ENCODE data around the gene ENAH.

DNA sequence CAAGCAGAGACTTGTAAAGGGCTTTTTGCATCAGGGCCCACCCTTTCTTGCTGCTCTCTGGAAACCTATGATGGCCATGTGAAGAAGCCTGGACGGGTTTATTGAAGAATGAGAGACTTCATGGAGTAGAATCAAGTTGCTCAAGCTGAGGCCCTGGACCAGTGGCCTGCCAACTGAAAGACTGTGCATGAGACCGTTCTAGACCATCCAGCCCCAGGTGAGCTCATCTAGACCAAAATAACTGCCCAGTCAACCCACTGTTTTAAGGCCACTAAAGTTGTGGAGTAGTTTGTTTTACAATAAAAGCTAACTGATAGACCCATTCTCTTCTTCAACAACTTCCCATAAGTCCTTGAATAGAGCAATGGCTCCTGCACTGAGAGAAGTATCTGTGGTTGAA lies 11.8 kb upstream of the ENAH start:
- TF ChIP-seq, protein P1, sequence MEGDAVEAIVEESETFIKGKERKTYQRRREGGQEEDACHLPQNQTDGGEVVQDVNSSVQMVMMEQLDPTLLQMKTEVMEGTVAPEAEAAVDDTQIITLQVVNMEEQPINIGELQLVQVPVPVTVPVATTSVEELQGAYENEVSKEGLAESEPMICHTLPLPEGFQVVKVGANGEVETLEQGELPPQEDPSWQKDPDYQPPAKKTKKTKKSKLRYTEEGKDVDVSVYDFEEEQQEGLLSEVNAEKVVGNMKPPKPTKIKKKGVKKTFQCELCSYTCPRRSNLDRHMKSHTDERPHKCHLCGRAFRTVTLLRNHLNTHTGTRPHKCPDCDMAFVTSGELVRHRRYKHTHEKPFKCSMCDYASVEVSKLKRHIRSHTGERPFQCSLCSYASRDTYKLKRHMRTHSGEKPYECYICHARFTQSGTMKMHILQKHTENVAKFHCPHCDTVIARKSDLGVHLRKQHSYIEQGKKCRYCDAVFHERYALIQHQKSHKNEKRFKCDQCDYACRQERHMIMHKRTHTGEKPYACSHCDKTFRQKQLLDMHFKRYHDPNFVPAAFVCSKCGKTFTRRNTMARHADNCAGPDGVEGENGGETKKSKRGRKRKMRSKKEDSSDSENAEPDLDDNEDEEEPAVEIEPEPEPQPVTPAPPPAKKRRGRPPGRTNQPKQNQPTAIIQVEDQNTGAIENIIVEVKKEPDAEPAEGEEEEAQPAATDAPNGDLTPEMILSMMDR (conservative IDR thresholded peaks at IDR 0.05; ENCODE audit: low read depth in 2 of 2): no peak
- no peak for TF ChIP-seq POLR2AphosphoS5 (IDR thresholded peaks at IDR 0.05; ENCODE audit: low read depth)
- no peak for TF ChIP-seq EZH2phosphoT487 (IDR thresholded peaks at IDR 0.05; ENCODE audit: unreplicated experiment)
- TF ChIP-seq, protein P2, sequence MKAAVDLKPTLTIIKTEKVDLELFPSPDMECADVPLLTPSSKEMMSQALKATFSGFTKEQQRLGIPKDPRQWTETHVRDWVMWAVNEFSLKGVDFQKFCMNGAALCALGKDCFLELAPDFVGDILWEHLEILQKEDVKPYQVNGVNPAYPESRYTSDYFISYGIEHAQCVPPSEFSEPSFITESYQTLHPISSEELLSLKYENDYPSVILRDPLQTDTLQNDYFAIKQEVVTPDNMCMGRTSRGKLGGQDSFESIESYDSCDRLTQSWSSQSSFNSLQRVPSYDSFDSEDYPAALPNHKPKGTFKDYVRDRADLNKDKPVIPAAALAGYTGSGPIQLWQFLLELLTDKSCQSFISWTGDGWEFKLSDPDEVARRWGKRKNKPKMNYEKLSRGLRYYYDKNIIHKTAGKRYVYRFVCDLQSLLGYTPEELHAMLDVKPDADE (IDR thresholded peaks at IDR 0.05): no peak
- no peak for TF ChIP-seq CREB1 (CRISPR knock-in tag; IDR thresholded peaks at IDR 0.05; ENCODE audit: low read depth)
- TF ChIP-seq, protein P3, sequence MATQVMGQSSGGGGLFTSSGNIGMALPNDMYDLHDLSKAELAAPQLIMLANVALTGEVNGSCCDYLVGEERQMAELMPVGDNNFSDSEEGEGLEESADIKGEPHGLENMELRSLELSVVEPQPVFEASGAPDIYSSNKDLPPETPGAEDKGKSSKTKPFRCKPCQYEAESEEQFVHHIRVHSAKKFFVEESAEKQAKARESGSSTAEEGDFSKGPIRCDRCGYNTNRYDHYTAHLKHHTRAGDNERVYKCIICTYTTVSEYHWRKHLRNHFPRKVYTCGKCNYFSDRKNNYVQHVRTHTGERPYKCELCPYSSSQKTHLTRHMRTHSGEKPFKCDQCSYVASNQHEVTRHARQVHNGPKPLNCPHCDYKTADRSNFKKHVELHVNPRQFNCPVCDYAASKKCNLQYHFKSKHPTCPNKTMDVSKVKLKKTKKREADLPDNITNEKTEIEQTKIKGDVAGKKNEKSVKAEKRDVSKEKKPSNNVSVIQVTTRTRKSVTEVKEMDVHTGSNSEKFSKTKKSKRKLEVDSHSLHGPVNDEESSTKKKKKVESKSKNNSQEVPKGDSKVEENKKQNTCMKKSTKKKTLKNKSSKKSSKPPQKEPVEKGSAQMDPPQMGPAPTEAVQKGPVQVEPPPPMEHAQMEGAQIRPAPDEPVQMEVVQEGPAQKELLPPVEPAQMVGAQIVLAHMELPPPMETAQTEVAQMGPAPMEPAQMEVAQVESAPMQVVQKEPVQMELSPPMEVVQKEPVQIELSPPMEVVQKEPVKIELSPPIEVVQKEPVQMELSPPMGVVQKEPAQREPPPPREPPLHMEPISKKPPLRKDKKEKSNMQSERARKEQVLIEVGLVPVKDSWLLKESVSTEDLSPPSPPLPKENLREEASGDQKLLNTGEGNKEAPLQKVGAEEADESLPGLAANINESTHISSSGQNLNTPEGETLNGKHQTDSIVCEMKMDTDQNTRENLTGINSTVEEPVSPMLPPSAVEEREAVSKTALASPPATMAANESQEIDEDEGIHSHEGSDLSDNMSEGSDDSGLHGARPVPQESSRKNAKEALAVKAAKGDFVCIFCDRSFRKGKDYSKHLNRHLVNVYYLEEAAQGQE (IDR thresholded peaks at IDR 0.05; ENCODE audit: unreplicated experiment): no peak
